22Rv1 (cell line): ENCODE measurements around the gene CD300A.

Source experiments
- ZFX ChIP-seq: fragments of 450-650 bp; IDR thresholded peaks from 2 replicates; pipeline ENCODE4 v1.6.1; 2017; ENCODE audit warnings: antibody characterized with exemption, borderline replicate concordance
- TF ChIP-seq, protein P1 (sequence below): fragments of 450-650 bp; IDR thresholded peaks from 2 replicates; pipeline ENCODE4 v1.5.1; 2017; ENCODE audit warnings: mild to moderate bottlenecking

DNA sequence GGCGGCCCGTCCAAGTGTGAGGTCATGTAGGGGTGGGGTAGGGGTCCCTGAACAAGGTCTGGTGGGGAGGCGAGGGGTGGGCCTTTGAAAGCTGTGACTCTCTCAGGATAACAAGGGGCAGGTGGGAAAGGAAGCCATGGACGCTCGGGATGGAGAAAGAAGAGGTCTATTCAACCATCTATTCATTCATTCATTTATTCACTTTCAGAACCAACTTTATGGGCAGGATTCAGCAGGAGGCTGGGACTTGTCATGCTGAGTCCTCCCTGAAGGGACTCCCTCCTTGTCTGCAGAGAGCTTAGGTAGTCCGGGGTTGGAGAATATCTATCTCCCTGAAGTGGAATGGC is 8.6 kb upstream of the CD300A start:
- TF ChIP-seq, protein P1, sequence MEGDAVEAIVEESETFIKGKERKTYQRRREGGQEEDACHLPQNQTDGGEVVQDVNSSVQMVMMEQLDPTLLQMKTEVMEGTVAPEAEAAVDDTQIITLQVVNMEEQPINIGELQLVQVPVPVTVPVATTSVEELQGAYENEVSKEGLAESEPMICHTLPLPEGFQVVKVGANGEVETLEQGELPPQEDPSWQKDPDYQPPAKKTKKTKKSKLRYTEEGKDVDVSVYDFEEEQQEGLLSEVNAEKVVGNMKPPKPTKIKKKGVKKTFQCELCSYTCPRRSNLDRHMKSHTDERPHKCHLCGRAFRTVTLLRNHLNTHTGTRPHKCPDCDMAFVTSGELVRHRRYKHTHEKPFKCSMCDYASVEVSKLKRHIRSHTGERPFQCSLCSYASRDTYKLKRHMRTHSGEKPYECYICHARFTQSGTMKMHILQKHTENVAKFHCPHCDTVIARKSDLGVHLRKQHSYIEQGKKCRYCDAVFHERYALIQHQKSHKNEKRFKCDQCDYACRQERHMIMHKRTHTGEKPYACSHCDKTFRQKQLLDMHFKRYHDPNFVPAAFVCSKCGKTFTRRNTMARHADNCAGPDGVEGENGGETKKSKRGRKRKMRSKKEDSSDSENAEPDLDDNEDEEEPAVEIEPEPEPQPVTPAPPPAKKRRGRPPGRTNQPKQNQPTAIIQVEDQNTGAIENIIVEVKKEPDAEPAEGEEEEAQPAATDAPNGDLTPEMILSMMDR: peak; percentile 50
- TF ChIP-seq ZFX: no peak
